Liver (tissue), 9 donors: Measurements from ENCODE around the gene UBE3B. TPM values are rescaled to one million over a fixed set of nuclear protein-coding genes. Genes with fewer than 3 reads are reported as not detected.

Experiments used
- DNase-seq: peaks from one replicate; pipeline ENCODE4 v3.0.0-alpha.2; 2017; ENCODE audit warnings: low spot score
- H3K27ac ChIP-seq, 2 donors: one replicate each; pipeline ENCODE4 v1.7.0; 2013; ENCODE audit warnings: inconsistent platforms in 2 of 2, low read length in 2 of 2, control low read depth in 1 of 2, low read depth in 1 of 2, mild to moderate bottlenecking in 1 of 2
- H3K27me3 ChIP-seq, 4 donors: one replicate each; pipeline versions ENCODE4 v1.6.1 to v1.7.0; 2013; ENCODE audit warnings: low read length in 3 of 4, inconsistent platforms in 1 of 4, mild to moderate bottlenecking in 1 of 4, moderate library complexity in 1 of 4; ENCODE audit not compliant: control insufficient read depth in 4 of 4, insufficient read depth in 4 of 4
- H3K36me3 ChIP-seq, 4 donors: one replicate each; pipeline versions ENCODE4 v1.6.1 to v1.7.0; 2013; ENCODE audit warnings: low read length in 3 of 4, mild to moderate bottlenecking in 3 of 4, low read depth in 1 of 4, moderate library complexity in 1 of 4; ENCODE audit not compliant: control insufficient read depth in 4 of 4, insufficient read depth in 3 of 4
- H3K4me1 ChIP-seq, 4 donors: one replicate each; pipeline versions ENCODE4 v1.6.1 to v1.7.0; 2013; ENCODE audit warnings: low read length in 3 of 4, mild to moderate bottlenecking in 3 of 4, moderate library complexity in 1 of 4; ENCODE audit not compliant: control insufficient read depth in 4 of 4, insufficient read depth in 4 of 4
- H3K4me3 ChIP-seq, 3 donors: one replicate each; pipeline versions ENCODE4 v1.6.1 to v1.7.0; 2013; ENCODE audit warnings: low read length in 3 of 3, control low read depth in 1 of 3, low read depth in 1 of 3, mild to moderate bottlenecking in 1 of 3
- H3K9ac ChIP-seq, 2 donors: one replicate each; pipeline ENCODE4 v1.7.0; 2013; ENCODE audit warnings: low read length in 2 of 2, mild to moderate bottlenecking in 2 of 2, moderate library complexity in 2 of 2, control low read depth in 1 of 2, low read depth in 1 of 2
- H3K9me3 ChIP-seq, 4 donors: one replicate each; pipeline versions ENCODE4 v1.6.1 to v1.7.0; 2013; ENCODE audit warnings: low read length in 3 of 4; ENCODE audit not compliant: control insufficient read depth in 4 of 4
- EGR1 ChIP-seq, 2 donors: IDR thresholded peaks; 2 replicates each; pipeline ENCODE4 v1.6.1; 2016 to 2018; ENCODE audit warnings: antibody characterized with exemption in 2 of 2, low read depth in 2 of 2
- FOXA1 ChIP-seq: IDR thresholded peaks from 2 replicates; pipeline ENCODE4 v1.6.1; 2016; ENCODE audit warnings: antibody characterized with exemption
- FOXA2 ChIP-seq: IDR thresholded peaks from 2 replicates; pipeline ENCODE4 v1.6.1; 2016; ENCODE audit warnings: antibody characterized with exemption
- GABPA ChIP-seq, 2 donors: IDR thresholded peaks in 1 of 2; conservative IDR thresholded peaks in 1 of 2; 2 replicates each; pipeline ENCODE4 v1.6.1; 2016; ENCODE audit warnings: antibody characterized with exemption in 2 of 2, mild to moderate bottlenecking in 1 of 2, moderate library complexity in 1 of 2
- HNF4A ChIP-seq, 2 donors: conservative IDR thresholded peaks; 2 replicates each; pipeline ENCODE4 v1.6.1; 2016; ENCODE audit warnings: antibody characterized with exemption in 2 of 2, mild to moderate bottlenecking in 2 of 2
- HNF4G ChIP-seq: IDR thresholded peaks from 2 replicates; pipeline ENCODE4 v1.6.1; 2016; ENCODE audit warnings: antibody characterized with exemption
- JUND ChIP-seq, 2 donors: IDR thresholded peaks; 2 replicates each; pipeline ENCODE4 v1.6.1; 2016; ENCODE audit warnings: antibody characterized with exemption in 2 of 2
- NR2F2 ChIP-seq: IDR thresholded peaks from 2 replicates; pipeline ENCODE4 v1.6.1; 2016; ENCODE audit warnings: antibody characterized with exemption
- RAD21 ChIP-seq, 2 donors: IDR thresholded peaks; 2 replicates each; pipeline ENCODE4 v1.6.1; 2016; ENCODE audit warnings: antibody characterized with exemption in 2 of 2, mild to moderate bottlenecking in 2 of 2
- RXRA ChIP-seq, 2 donors: IDR thresholded peaks; 2 replicates each; pipeline ENCODE4 v1.6.1; 2017 to 2018; ENCODE audit warnings: antibody characterized with exemption in 2 of 2, mild to moderate bottlenecking in 1 of 2
- SP1 ChIP-seq: IDR thresholded peaks from 2 replicates; pipeline ENCODE4 v1.6.1; 2018; ENCODE audit warnings: antibody characterized with exemption, mild to moderate bottlenecking
- TAF1 ChIP-seq: conservative IDR thresholded peaks from 2 replicates; pipeline ENCODE4 v1.6.1; 2016; ENCODE audit warnings: antibody characterized with exemption, mild to moderate bottlenecking
- YY1 ChIP-seq: IDR thresholded peaks from 2 replicates; pipeline ENCODE4 v1.6.1; 2016; ENCODE audit warnings: antibody characterized with exemption, mild to moderate bottlenecking
- WGBS: extraction: QIAGEN DNeasy Blood & Tissue Kit; methylation state at CpG from one replicate; pipeline ENCODE4 v1.1.7; 2013; 5-methylcytosine and 5-hydroxymethylcytosine counted together
- polyA plus RNA-seq, 2 donors: library from polyadenylated mRNA; stranded (reverse) in 1 of 2; unstranded in 1 of 2; fragments of 200-250 nt in 1 of 2; fragments of >200 nt in 1 of 2; fragmentation: Nextera tagmentation in 1 of 2; extraction: Ambion mirVana in 1 of 2; gene quantifications; one replicate each; pipeline versions ENCODE4 v1.2.1 to v1.2.3, GENCODE V29; 2013 to 2015
- total RNA-seq, 2 donors: library from RNA; depleted of rRNA; stranded (reverse); fragments of >200 nt; gene quantifications; one replicate each; pipeline ENCODE4 v1.2.3, GENCODE V29; 2014
- TF ChIP-seq, protein P1 (sequence below): IDR thresholded peaks from 2 replicates; pipeline ENCODE4 v1.6.1; 2016; ENCODE audit warnings: antibody characterized with exemption
- TF ChIP-seq, protein P2 (sequence below): fragments of 150-350 bp; IDR thresholded peaks from 2 replicates; pipeline ENCODE4 v1.5.1; 2017; ENCODE audit warnings: improper control_type of control experiment, low read depth, low read length; ENCODE audit not compliant: missing input control
- TF ChIP-seq, protein P3 (sequence below): IDR thresholded peaks from 2 replicates; pipeline ENCODE4 v1.6.1; 2016; ENCODE audit warnings: antibody characterized with exemption
- TF ChIP-seq, protein P4 (sequence below): IDR thresholded peaks from 2 replicates; pipeline ENCODE4 v1.6.1; 2016; ENCODE audit warnings: antibody characterized with exemption, mild to moderate bottlenecking
- TF ChIP-seq, protein P5 (sequence below): IDR thresholded peaks from 2 replicates; pipeline ENCODE4 v1.6.1; 2016; ENCODE audit warnings: antibody characterized with exemption
- donor health status: healthy.
- donor health status: healthy.
- donor health status: healthy.
- donor health status: healthy.
- donor health status: healthy.

The UBE3B gene
- total and polyA plus RNA-seq, 4 donors, result 9.3 to 43.4 (median 24.1) TPM

DNA sequence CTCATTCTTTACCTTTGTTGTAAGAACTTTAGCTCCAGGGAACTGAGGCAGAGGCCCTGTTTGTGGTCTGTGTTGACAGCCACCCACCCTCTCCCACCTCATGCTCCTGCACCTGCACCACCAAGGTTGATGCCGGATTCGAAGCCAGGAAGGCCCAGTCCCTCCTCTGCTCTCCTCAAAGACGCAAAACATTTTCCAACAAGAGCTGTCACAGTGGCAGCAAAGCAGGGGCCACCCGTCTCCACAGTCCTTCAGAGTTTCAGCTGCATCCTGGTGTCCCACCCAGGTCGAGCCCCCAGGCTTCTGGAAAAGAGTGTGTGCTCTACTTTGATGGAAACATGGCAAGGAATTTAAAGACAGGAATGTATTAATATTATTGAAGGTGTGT, 58.4 kb downstream of the UBE3B start:
- Histone ChIP-seq H3K4me1 (no peaks in the 10 kb centered on the region), H3K9me3 (no peaks in the 10 kb centered on the region), H3K27me3 (no peaks in the 10 kb centered on the region), H3K36me3 (peaks cover 0 to 38% (median 13%) of the 10 kb centered on the region in 4 donors), H3K9ac (no peak overlapping the region), H3K27ac (no peak overlapping the region), H3K4me3 (no peak overlapping the region)
- DNase-seq, result no peak
- no peak for TF ChIP-seq YY1
- TF ChIP-seq JUND (IDR thresholded peaks at IDR 0.05), result no peak
- TF ChIP-seq, protein P1, sequence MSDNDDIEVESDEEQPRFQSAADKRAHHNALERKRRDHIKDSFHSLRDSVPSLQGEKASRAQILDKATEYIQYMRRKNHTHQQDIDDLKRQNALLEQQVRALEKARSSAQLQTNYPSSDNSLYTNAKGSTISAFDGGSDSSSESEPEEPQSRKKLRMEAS, result no peak
- no peak for TF ChIP-seq SP1
- TF ChIP-seq, protein P2, sequence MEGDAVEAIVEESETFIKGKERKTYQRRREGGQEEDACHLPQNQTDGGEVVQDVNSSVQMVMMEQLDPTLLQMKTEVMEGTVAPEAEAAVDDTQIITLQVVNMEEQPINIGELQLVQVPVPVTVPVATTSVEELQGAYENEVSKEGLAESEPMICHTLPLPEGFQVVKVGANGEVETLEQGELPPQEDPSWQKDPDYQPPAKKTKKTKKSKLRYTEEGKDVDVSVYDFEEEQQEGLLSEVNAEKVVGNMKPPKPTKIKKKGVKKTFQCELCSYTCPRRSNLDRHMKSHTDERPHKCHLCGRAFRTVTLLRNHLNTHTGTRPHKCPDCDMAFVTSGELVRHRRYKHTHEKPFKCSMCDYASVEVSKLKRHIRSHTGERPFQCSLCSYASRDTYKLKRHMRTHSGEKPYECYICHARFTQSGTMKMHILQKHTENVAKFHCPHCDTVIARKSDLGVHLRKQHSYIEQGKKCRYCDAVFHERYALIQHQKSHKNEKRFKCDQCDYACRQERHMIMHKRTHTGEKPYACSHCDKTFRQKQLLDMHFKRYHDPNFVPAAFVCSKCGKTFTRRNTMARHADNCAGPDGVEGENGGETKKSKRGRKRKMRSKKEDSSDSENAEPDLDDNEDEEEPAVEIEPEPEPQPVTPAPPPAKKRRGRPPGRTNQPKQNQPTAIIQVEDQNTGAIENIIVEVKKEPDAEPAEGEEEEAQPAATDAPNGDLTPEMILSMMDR, result no peak
- TF ChIP-seq EGR1 (IDR thresholded peaks at IDR 0.05; ENCODE audit: low read depth in 2 of 2), result no peak
- TF ChIP-seq NR2F2, result no peak
- TF ChIP-seq, protein P3, sequence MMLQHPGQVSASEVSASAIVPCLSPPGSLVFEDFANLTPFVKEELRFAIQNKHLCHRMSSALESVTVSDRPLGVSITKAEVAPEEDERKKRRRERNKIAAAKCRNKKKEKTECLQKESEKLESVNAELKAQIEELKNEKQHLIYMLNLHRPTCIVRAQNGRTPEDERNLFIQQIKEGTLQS, result no peak
- TF ChIP-seq FOXA1, result no peak
- TF ChIP-seq, protein P4, sequence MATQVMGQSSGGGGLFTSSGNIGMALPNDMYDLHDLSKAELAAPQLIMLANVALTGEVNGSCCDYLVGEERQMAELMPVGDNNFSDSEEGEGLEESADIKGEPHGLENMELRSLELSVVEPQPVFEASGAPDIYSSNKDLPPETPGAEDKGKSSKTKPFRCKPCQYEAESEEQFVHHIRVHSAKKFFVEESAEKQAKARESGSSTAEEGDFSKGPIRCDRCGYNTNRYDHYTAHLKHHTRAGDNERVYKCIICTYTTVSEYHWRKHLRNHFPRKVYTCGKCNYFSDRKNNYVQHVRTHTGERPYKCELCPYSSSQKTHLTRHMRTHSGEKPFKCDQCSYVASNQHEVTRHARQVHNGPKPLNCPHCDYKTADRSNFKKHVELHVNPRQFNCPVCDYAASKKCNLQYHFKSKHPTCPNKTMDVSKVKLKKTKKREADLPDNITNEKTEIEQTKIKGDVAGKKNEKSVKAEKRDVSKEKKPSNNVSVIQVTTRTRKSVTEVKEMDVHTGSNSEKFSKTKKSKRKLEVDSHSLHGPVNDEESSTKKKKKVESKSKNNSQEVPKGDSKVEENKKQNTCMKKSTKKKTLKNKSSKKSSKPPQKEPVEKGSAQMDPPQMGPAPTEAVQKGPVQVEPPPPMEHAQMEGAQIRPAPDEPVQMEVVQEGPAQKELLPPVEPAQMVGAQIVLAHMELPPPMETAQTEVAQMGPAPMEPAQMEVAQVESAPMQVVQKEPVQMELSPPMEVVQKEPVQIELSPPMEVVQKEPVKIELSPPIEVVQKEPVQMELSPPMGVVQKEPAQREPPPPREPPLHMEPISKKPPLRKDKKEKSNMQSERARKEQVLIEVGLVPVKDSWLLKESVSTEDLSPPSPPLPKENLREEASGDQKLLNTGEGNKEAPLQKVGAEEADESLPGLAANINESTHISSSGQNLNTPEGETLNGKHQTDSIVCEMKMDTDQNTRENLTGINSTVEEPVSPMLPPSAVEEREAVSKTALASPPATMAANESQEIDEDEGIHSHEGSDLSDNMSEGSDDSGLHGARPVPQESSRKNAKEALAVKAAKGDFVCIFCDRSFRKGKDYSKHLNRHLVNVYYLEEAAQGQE, result no peak
- TF ChIP-seq HNF4G, result no peak
- no peak for TF ChIP-seq RAD21 (IDR thresholded peaks at IDR 0.05)
- TF ChIP-seq GABPA (IDR thresholded peaks at IDR 0.05 in 1 of 2, conservative IDR thresholded peaks at IDR 0.05 in 1 of 2), result no peak
- TF ChIP-seq FOXA2, result no peak
- no peak for TF ChIP-seq HNF4A (conservative IDR thresholded peaks at IDR 0.05)
- TF ChIP-seq, protein P5, sequence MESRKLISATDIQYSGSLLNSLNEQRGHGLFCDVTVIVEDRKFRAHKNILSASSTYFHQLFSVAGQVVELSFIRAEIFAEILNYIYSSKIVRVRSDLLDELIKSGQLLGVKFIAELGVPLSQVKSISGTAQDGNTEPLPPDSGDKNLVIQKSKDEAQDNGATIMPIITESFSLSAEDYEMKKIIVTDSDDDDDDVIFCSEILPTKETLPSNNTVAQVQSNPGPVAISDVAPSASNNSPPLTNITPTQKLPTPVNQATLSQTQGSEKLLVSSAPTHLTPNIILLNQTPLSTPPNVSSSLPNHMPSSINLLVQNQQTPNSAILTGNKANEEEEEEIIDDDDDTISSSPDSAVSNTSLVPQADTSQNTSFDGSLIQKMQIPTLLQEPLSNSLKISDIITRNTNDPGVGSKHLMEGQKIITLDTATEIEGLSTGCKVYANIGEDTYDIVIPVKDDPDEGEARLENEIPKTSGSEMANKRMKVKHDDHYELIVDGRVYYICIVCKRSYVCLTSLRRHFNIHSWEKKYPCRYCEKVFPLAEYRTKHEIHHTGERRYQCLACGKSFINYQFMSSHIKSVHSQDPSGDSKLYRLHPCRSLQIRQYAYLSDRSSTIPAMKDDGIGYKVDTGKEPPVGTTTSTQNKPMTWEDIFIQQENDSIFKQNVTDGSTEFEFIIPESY, result no peak
- TF ChIP-seq TAF1, result no peak
- TF ChIP-seq RXRA (IDR thresholded peaks at IDR 0.05), result no peak
- WGBS, result 89% methylated on average over 5 of the region's 5 CpGs
